GM12864 (cell line): ENCODE results near the gene KTN1.

Experiments used
- DNase-seq: peaks from one replicate; pipeline ENCODE4 v3.0.0-alpha.2; 2011; ENCODE audit warnings: low read depth
- H3K4me3 ChIP-seq: 2 replicates; pipeline ENCODE4 v1.5.1; 2011; ENCODE audit warnings: mild to moderate bottlenecking, low read depth, low read length, control low read depth
- CTCF ChIP-seq: IDR thresholded peaks from 2 replicates; pipeline ENCODE4 v1.5.1; 2011; ENCODE audit warnings: low read depth, mild to moderate bottlenecking, moderate library complexity, low read length, control low read depth, inconsistent platforms; ENCODE audit errors: missing control alignments

Gene KTN1

GRCh38 chr14:55686713-55687112 lies 106.7 kb downstream of the KTN1 start:
- no peak for TF ChIP-seq CTCF
- DNase-seq: no peak
- no peak overlapping the region for H3K4me3 ChIP-seq

- TF ChIP-seq CTCF: no peak
- H3K4me3 ChIP-seq: no peak overlapping the region
- DNase-seq: no peak
Observed at GRCh38 chr14:55688566-55688965, 108.6 kb downstream of the KTN1 start.

- DNase-seq: no peak
- TF ChIP-seq CTCF: no peak
- no peak overlapping the region for H3K4me3 ChIP-seq
Observed at GRCh38 chr14:55689981-55690871, 110.2 kb downstream of the KTN1 start.

- TF ChIP-seq CTCF: no peak
- DNase-seq: no peak
- no peak overlapping the region for H3K4me3 ChIP-seq
Observed at GRCh38 chr14:55691659-55692058, 111.7 kb downstream of the KTN1 start.

GRCh38 chr14:55693904-55694303 lies 113.9 kb downstream of the KTN1 start:
- H3K4me3 ChIP-seq: no peak overlapping the region
- no peak for DNase-seq
- no peak for TF ChIP-seq CTCF

GRCh38 chr14:55697414-55697861 lies 117.4 kb downstream of the KTN1 start:
- no peak overlapping the region for H3K4me3 ChIP-seq
- no peak for DNase-seq
- TF ChIP-seq CTCF: no peak

- H3K4me3 ChIP-seq: no peak overlapping the region
- no peak for TF ChIP-seq CTCF
- no peak for DNase-seq
Observed at GRCh38 chr14:55698051-55698450, 118.0 kb downstream of the KTN1 start.
